ENCODE results near the gene CCDC33.

The CCDC33 gene

GRCh38 chr15:74384881-74385643 lies 148.9 kb downstream of the CCDC33 start:
- no peak for DNase-seq

DNA sequence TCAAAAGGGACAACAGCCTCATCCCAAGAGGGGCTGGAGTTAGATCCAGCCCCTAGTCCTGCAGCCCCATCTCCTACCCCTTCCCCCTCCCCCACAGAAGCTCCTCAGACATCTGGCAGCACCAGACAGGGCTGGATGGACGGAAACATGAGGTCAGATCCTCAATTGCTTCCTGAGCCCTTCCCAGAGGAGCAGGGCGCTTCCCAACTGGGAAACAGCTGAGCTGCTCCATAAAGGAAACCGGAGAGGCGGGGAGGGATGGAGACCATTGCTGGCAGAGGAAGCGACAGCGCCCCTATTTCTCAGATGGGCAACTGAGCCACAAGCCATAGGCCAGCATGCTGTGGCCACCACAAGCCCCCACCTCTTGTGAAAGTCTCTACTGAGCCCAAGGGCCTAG lies 149.6 kb downstream of the CCDC33 start:
- no peak for DNase-seq
